Suprapubic skin (tissue), 4 donors: ENCODE measurements around the gene SRD5A2. TPM values are rescaled to one million over a fixed set of nuclear protein-coding genes. Genes with fewer than 3 reads are reported as not detected.

Source experiments
- DNase-seq, 2 donors: peaks; one replicate each; pipeline ENCODE4 v3.0.0-alpha.2; 2019; ENCODE audit warnings: low spot score in 2 of 2
- H3K27ac ChIP-seq: fragments of 200-600 bp; sonication (generic); one replicate; pipeline ENCODE4 v1.5.1; 2019
- H3K27me3 ChIP-seq: fragments of 200-600 bp; sonication (generic); one replicate; pipeline ENCODE4 v1.5.1; 2019
- H3K36me3 ChIP-seq: fragments of 200-600 bp; sonication (generic); one replicate; pipeline ENCODE4 v1.5.1; 2019
- H3K4me1 ChIP-seq: fragments of 200-600 bp; sonication (generic); one replicate; pipeline ENCODE4 v1.5.1; 2019
- H3K4me3 ChIP-seq: fragments of 200-600 bp; sonication (generic); one replicate; pipeline ENCODE4 v1.5.1; 2019; ENCODE audit warnings: mild to moderate bottlenecking
- H3K9me3 ChIP-seq: fragments of 200-600 bp; sonication (generic); one replicate; pipeline ENCODE4 v1.5.1; 2019
- CTCF ChIP-seq, 2 donors: fragments of 200-600 bp in 1 of 2; fragments of 450-650 bp in 1 of 2; sonication (generic) in 1 of 2; IDR thresholded peaks; one replicate each; pipeline ENCODE4 v1.5.1; 2016 to 2019; ENCODE audit warnings: antibody characterized with exemption in 2 of 2, mild to moderate bottlenecking in 1 of 2, moderate library complexity in 1 of 2
- EP300 ChIP-seq: sonication (generic); formaldehyde crosslinking; IDR thresholded peaks from one replicate; pipeline ENCODE4 v1.6.1; 2017; ENCODE audit warnings: antibody characterized with exemption
- POLR2A ChIP-seq, 2 donors: fragments of 450-650 bp; IDR thresholded peaks; one replicate each; pipeline ENCODE4 v1.6.1; 2017; ENCODE audit warnings: antibody characterized with exemption in 2 of 2, mild to moderate bottlenecking in 2 of 2, moderate library complexity in 2 of 2
- POLR2AphosphoS5 ChIP-seq, 3 donors: sonication (generic); formaldehyde crosslinking; IDR thresholded peaks; one replicate each; pipeline ENCODE4 v1.6.1; 2017; ENCODE audit warnings: antibody characterized with exemption in 3 of 3
- WGBS: methylation state at CpG from one replicate; pipeline ENCODE4 v1.1.5; 2018; 5-methylcytosine and 5-hydroxymethylcytosine counted together
- total RNA-seq, 4 donors: library from RNA; depleted of rRNA; stranded (reverse); fragments of >200 nt; gene quantifications; one replicate each; pipeline ENCODE4 v1.1.0, GENCODE V29; 2016

SRD5A2 gene
- total RNA-seq, 4 donors from 2014 or later, result not detected

GRCh38 chr2:31534636-31535035 is 46.1 kb downstream of the SRD5A2 start:
- no peaks in the 10 kb centered on the region for H3K36me3 ChIP-seq
- H3K27me3 ChIP-seq, result no peaks in the 10 kb centered on the region
- H3K4me3 ChIP-seq, result no peak overlapping the region
- no peaks in the 10 kb centered on the region for H3K9me3 ChIP-seq
- 47% methylated on average over 1 of the region's 1 CpG for WGBS
- no peaks in the 10 kb centered on the region for H3K4me1 ChIP-seq
- no peak overlapping the region for H3K27ac ChIP-seq
- no peak for DNase-seq
- TF ChIP-seq EP300 (no peak), POLR2AphosphoS5 (IDR thresholded peaks at IDR 0.05) (no peak), POLR2A (IDR thresholded peaks at IDR 0.05) (no peak), CTCF (IDR thresholded peaks at IDR 0.05) (no peak)

GRCh38 chr2:31533036-31533435 is 47.7 kb downstream of the SRD5A2 start:
- H3K4me1 ChIP-seq, result no peaks in the 10 kb centered on the region
- H3K9me3 ChIP-seq, result no peaks in the 10 kb centered on the region
- no peaks in the 10 kb centered on the region for H3K36me3 ChIP-seq
- H3K27me3 ChIP-seq, result no peaks in the 10 kb centered on the region
- 93% methylated on average over 1 of the region's 1 CpG for WGBS
- no peak overlapping the region for H3K4me3 ChIP-seq
- DNase-seq, result no peak
- no peak for TF ChIP-seq POLR2AphosphoS5 (IDR thresholded peaks at IDR 0.05)
- TF ChIP-seq POLR2A (IDR thresholded peaks at IDR 0.05), result no peak
- no peak for TF ChIP-seq CTCF (IDR thresholded peaks at IDR 0.05)
- TF ChIP-seq EP300, result no peak
- no peak overlapping the region for H3K27ac ChIP-seq

GRCh38 chr2:31531101-31531500 is 49.6 kb downstream of the SRD5A2 start:
- 93% methylated on average over 5 of the region's 5 CpGs for WGBS
- no peak for TF ChIP-seq CTCF (IDR thresholded peaks at IDR 0.05)
- TF ChIP-seq EP300, result no peak
- no peak for TF ChIP-seq POLR2A (IDR thresholded peaks at IDR 0.05)
- TF ChIP-seq POLR2AphosphoS5 (IDR thresholded peaks at IDR 0.05), result no peak
- no peak overlapping the region for H3K27ac ChIP-seq

GRCh38 chr2:31529256-31529655 is 51.5 kb downstream of the SRD5A2 start:
- Histone ChIP-seq H3K27me3 (no peaks in the 10 kb centered on the region), H3K4me3 (no peak overlapping the region), H3K36me3 (no peaks in the 10 kb centered on the region), H3K27ac (no peak overlapping the region), H3K4me1 (no peaks in the 10 kb centered on the region), H3K9me3 (no peaks in the 10 kb centered on the region)
- WGBS, result 92% methylated on average over 8 of the region's 8 CpGs
- TF ChIP-seq POLR2AphosphoS5 (IDR thresholded peaks at IDR 0.05) (no peak), EP300 (no peak), CTCF (IDR thresholded peaks at IDR 0.05) (no peak), POLR2A (IDR thresholded peaks at IDR 0.05) (no peak)
- no peak for DNase-seq

More at GRCh38 chr2:31531101-31531500, 49.6 kb downstream of the SRD5A2 start:
- no peaks in the 10 kb centered on the region for H3K9me3 ChIP-seq
- no peaks in the 10 kb centered on the region for H3K4me1 ChIP-seq
- DNase-seq, result no peak
- no peak overlapping the region for H3K4me3 ChIP-seq
- H3K27me3 ChIP-seq, result no peaks in the 10 kb centered on the region
- H3K36me3 ChIP-seq, result no peaks in the 10 kb centered on the region

- no peak overlapping the region for H3K27ac ChIP-seq
- no peak for DNase-seq
- H3K27me3 ChIP-seq, result no peaks in the 10 kb centered on the region
- no peaks in the 10 kb centered on the region for H3K36me3 ChIP-seq
- H3K4me1 ChIP-seq, result no peaks in the 10 kb centered on the region
- no peak for TF ChIP-seq CTCF (IDR thresholded peaks at IDR 0.05)
- no peak for TF ChIP-seq POLR2A (IDR thresholded peaks at IDR 0.05)
- H3K9me3 ChIP-seq, result no peaks in the 10 kb centered on the region
- WGBS, result 92% methylated on average over 6 of the region's 6 CpGs
- no peak overlapping the region for H3K4me3 ChIP-seq
These were observed 51.9 kb downstream of the SRD5A2 start for GRCh38 chr2:31528823-31529222.
